ENCODE data around the gene ZNF831.

The ZNF831 gene

DNA sequence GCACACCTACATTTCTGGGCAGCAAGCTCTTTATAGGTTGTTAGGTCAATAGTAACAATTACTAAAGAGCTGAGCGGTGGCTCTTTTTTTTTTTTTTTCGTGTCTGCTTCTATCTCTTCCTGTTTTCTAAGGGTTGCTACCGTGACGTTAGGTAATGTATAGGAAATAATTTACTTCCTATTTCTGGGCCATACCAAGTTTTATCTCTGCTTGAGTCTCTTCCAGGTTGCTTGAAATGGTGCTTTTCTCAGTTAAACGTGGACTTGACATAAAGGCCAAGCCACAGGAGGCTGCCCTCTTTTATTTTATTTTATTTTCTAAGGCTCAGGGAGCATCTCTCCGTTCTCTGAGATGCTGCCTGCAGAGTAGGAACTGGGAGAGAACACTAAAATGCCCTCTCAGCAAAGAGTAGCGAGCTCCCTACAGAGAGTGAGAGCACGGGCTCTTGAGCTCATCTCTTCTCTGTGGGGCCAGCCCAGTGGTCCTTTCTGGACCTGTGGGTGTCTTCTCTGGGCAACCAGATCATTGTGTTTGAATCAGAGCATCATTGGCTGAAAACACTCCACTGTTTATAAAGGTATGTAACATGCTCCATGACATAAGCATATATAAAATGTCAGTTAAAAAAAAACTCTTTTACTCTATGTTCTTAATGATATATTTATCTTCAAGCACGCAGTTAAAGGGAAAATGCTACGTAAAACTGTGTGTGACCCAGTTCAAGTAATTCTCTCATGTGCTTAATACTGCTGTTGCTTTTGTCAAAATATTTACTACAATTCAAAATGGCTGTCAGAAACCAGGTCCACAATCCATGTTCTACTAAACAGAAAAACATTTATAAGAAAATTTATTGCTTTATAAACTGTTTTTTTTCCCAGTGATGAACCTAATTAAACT is at the start of gene ZNF831:
ZNF831 (plus strand) TSS at position 191 of the 900 bp plus-strand sequence. CDS start 27,199 bp downstream, outside the sequence.
- DNase-seq = no peak

DNA sequence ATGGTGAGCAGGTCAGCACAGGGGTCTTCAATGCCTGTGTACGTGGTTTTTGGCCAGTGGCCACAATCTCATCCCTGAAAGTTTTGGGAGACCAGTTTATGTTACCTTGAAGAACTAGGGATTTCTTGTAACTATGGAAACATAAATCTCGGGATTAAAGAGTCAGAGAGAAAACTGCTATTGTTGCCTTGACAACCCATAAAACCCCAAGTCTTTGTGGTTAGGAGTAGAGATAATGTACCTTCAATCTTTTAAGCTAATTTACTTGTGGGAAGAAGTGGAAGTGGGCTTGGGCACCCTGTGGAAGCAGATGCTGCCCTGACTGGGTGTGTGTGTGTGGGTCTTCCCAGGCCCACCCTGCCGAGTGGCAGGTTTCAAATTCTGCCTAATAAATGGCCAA is 46.1 kb upstream of the ZNF831 start:
- no peak for DNase-seq

DNA sequence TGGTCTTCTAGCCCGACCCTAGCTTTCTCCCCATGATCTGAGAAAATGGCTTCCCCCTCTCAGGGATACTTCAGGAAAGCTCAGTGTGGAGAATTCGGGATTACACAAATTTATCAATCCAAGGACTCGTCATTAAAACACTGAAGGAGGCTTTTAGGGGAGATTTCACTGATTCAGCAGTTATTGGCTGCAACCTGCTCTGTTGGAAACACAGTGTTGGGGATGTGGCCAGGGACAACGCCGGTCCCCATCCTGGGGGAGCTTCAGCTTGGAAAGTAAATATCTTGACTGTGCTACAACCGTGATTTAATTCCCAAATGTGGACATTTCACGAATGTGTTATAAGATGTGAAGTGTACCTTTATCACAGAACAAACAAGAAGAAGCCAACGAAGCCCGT is 44.8 kb upstream of the ZNF831 start:
- DNase-seq = no peak

DNA sequence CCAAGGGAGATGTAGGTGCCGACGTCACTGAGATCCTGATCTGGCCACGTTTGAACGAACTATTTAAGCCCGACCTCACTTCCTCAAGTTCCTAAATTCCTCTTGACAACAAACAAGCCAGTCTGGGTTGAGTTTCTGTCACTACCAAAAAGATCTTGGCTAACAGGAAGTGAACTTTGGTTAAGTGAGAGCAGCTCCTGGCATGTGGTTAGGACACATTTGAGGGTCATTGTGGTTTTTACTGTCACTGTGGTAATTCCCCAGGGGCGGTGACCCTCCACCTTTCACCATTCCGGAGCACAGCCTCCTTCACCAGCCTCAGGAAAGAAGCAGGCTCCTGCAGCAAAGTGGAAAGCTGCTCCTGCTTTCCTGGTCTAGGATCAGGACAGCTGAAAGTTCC is 43.1 kb upstream of the ZNF831 start:
- no peak for DNase-seq

DNA sequence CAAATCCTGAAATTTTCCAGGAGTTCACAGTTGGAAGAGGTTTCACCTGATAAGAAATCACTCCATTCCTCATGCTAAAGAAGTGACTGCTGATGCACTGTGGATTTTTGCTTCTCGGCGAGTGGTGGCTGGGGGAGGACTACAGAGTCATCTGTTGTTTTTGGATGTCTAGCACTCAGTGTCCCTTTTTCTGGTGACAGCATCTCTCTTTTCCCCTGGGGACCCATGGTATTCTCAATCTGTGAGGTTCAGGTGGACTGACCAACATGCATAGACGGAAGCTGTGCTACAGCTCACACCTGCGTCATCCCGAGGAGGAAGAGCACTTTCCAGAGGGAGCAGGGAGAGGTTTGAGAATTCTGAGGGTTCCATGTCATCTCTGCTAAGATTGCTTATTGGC is 42.7 kb upstream of the ZNF831 start:
- no peak for DNase-seq

DNA sequence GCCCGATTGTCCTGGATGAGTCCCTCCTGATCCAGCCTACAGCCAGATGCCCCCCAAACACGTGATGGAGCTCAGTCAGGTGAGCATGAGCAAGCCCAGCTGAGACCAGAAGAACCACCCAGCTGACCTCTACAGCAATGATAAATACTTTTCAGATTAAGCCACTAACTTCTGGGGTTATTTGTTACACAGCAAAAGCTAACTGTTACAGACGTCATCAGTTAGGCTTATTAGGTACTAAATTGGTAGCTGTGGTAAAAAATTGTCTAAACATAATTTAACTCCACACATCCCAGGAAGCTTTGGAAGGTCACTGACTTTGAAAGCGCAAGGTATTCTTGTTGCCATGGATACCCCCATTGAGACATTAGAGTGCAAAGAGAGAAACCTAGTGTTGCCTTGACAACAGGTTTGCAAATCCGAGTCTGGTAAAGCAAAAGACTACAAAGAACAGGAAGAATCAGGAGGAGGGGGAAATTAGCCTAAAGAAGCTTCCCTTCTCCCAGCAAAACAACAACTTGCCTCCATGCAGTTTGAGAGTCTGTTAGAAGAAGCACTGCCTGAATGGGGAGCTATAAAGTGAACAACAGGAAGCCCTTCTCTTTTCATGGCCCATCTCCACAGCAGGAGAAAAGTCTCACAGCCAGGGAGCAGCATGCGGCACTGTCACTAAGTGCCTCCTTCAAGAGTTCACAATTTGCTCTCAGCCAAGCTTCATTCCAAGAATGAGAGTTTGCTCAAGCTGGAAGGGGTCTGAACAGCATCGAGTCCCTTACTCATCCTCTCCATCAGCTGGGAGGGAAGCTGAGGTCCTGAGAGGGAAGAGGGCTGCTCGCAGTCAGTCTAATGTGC is 41.7 kb upstream of the ZNF831 start:
- DNase-seq = no peak

DNA sequence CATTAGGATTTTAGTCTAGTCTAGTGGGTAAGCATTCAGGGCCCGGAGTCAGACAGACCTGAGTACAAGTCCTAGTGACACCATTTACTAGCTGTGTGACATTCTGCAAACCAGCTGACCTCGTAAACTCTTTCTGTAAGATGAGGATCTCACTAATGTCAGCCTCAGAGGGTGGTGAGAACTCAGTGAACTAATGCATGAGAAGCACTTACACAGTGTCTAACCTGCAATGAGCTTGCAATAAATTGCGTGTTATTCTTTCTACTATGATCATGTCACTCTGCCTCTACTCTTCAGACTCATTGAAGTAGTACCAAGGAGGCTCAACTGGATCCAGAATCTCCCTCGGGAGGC is 41.1 kb upstream of the ZNF831 start:
- DNase-seq = no peak

DNA sequence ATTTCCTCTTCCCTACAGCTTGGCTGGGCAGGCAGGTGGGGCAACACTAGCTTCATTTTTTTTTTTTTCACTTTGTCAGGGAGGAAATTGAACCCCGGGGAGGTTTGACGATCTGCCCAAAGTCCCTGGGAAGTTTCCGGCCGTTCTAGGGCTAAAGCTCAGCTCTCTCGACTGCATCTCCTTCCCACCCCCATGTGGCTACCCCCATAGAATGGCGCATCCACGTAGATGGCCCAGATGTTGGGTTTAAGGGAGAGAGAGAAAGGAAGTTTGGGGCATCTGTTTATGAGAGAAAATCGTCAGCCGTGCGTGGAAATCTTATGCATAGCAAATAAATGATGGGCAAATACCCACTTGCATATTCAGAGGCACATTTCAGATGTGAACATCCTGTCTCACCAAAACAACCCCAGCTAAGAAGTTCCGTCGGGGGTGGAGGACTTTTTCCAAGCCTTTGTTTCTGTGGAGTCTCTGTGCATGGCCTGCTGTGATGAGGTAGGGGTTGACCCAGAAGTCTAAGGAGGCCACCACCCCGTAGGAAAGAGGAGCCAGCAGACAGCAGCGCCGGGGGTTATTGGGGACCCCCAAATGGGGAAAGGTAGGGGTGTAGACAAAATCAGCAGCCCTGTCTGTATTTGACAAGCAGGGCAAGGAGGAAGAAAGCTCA is 40.5 kb upstream of the ZNF831 start:
- DNase-seq = no peak

DNA sequence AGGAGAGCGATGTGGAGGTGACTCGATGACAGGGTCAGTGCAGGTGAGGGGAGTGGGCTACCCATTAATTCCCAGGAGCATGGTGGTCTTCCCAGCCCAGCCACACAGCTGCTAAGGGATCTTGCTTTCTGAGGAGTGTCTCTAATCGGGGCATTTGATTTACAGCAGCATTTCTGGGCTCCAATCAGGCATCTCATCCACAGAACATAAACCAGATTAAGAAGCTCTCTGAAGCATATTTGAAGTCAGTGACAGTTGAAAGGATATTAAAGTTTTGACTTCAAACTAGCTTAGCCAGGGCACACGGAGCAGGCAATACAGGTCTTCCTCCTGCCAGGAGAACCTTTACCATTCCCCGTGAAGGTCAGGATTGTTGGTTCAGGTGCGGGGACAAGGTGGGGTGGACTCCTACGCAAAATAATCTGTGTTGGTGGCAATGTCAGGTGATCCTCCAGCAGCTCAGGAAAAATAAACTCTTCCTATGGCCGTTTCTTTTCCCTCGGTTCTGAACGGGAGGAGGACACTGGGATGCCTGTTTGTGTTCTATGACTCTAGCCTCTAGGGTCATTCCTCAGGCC is 39.9 kb upstream of the ZNF831 start:
- DNase-seq = no peak

DNA sequence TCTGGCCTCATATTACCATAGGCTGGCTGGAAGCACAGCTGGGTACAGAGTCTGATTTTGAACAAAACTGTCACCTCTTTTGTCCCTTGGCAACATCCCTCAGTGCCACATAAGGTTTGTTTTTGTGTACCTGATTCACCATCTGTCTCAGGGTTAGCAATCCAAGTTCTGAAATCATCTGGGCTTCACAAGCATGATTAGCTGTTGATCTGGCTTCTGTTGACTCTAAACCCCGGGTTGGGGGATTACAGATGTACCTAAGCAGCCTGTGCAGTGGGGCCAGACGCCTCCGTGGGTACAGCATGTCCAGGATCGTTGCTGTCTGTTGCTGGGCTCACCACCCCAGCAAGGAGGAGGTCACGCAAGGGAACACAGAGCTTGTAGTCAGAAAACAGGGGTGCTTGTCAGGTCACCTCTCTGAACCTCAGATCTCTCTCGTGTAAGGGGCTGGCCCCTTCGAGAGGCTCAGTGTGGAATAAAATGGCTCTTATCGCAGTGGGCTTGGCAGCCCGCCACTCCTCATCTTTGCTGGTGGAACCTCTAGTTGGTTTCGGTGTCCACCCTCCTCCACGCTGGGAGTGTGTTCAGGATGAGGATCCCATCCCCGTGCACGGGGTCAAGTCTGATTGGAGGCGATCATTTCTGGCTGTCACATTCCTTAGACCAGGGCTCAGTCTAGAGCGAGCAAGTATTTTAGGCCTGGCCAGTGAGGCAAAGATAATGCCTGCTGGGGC is 39.2 kb upstream of the ZNF831 start:
- no peak for DNase-seq

DNA sequence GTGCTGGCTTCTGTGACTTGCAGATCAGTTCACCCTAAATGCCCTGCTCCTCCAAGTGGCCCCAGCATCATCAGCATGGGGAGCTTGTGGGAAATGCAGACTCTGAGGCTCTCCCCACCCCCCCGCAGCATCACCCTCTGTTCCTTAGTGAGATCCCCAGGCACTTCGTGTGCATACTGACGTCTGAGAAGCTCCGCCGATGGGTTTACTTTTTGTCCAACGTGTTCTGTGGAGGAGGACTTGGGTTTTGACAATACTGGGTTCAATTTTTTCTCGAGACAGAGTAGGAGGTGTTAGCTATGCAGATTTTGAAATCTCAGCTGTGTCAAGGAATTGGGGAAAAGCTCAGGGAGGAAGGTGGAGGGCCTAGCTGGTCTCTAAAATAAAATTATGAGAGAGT is 38.3 kb upstream of the ZNF831 start:
- no peak for DNase-seq

DNA sequence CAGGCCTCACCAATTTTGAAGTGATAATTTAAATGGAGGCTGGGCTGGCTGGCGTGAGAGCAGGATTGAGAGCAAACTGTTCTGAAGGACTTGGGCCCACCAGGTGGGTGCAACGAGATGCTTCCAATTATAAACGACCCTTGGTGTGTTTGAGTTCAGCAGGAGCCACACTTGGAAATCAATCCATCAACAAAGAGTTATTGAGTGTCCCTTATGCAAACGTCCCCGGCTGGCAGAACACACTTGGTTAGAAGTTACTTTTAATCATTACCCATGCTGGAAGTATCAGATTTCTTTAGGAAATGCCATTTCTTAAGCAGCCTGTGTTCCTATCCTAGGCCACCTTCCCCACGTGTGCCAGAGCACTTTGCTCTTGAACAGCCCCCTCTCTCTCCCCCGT is 37.8 kb upstream of the ZNF831 start:
- no peak for DNase-seq

DNA sequence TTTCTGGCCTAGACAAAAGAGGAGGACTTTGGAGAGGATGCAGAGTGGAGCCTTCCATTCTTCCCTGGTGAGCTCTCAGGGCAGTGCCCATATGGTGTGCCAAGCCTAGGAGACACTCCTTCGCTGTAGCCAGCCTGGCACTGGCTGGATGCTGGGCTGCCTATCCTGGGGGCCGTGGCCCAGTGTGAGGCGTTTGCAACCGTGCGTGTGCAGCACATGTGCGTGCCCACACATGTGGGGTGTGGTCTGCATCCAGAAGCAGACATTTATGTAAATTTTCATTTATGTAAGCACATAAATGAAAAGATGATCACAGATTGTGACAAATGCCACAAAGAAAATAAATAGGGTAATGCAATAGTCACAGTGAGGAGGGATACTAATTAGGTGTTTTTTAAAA is 35.8 kb upstream of the ZNF831 start:
- DNase-seq = no peak

DNA sequence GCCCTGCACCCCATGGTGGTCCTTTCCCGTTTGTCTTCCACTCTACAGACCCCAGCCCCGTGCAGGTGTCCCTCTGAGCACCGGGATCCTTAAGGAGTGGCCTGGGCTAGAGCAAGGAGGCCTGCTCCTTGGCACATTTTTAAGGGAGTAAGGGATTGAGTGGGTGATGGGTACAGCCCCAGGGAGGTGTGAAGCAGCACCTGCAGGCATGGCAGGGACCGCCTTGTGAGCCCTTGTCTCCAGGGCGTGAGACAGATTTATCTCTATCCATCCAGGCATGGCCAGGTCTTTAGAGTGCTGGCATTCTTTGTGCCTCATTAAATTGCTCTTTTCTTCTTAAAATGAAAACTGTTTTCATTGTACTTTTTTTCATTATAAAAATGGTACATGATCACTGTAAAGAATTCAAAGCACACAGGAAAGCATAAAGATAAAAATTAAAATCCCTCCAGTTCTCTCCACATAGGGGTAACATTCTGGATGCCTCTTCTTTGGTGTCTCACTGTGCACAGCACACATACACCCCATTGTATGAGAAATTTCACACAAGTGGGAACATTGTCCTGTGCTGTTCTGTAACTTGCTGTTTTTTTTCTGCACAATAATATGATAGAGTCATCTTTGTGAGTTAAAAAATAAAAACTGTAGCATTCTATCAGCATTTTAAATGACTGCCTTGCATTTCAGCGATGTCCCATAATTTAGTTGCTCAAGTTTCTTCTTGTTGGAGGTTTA is 31.9 kb upstream of the ZNF831 start:
- DNase-seq = no peak

DNA sequence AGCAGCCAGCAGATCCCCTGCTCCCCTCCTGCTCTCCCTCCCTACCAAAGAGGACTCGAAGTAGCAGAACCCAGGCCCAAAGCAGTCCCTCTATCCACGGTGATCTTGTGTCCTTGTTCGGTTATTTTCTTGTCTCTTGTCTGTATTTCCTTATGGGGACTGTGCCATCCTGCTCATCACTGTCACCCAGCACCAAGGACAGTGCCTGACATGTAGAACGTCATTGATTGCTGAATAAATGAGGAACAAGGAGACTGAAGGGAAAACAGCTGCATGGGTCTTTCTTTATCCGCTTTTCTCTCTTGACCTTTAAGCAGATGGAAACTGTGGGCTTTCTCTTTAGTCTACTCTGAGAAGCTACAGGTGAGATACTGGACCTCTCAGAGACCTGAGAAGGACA is 29.4 kb upstream of the ZNF831 start:
- DNase-seq = no peak

DNA sequence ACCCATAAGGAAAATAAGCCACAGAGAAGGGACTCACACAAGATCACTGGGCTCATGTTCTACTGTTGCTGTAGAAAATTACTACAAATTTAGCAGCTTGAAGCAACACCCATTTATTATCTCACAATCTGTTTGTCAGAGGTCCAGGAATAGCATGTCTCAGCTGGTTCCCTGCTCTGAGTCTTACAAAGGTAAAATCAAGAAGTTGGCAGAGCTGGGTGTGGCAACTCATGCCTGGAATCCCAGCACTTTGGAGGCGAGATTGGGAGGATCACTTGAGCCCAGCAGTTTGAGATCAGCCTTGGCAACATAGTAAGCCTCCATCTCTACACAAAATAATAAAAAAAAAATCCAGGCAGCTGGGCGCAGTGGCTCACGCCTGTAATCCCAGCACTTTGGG is 28.5 kb upstream of the ZNF831 start:
- no peak for DNase-seq

DNA sequence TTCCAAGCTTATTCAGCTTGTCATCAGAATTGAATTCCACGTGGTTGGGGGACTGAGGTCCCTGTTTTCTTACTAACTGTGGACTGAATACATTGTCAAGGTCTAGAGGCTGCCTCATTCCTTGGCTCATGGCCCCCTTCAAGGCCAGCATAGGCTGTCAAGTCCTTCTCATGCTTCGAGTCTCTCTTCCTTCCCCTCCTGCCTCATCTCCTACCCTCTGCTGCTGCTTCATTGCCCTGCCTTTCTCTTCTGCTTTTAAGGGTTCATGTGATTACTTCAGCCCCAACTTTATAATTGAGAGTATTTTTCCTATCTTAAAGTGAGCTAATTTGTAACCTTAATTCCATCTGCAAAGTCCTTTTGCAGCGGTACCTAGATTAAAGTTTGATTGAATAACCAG is 27.6 kb upstream of the ZNF831 start:
- no peak for DNase-seq

DNA sequence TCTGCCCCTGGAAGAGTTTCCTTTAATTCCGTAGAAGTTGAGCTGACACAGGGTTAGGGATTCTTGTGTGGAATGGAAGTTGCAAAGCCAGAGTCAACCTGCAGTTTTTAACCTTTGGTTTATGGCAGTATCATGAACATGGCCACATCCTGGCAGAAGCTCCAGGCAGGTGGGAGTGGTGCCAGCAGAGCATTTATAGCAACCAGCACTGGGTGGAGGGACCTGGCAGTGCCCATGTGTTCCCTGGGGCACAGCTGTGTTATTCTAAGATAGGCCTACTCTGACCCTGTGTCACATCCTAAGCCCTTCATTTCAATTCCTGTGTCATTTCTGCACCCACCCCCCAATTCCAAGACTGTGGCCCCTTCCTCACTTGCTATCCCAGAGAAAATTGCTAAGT is 26.1 kb upstream of the ZNF831 start:
- no peak for DNase-seq

DNA sequence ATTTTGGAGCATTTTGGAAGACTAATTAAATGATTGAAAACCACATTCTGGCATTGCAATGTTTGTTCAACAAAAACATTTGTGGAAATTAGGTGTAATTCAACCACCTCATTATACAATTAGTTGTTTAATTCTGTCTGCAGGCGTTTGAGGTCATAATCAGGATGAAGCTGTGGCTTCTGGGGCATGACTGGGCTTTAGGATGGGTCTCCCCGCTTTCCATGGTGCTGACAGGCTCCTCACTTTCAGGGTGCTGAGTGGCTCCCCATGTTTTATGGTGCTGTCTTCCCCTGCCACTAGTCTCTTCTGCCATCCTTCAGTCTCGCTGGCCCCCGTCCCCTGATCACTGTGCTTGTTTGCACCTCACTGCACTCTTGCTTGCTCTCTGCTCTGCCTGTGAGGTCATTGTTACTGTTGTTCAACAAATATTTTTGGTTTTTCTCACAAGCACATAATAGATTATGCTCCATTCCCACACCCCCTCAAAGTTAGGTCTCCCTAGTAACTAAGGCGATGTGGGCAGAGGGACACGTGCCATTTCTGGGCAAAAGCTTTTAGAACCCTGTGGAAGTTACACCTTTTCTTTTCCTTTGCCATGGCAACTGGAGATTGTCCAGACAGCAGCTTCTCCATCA is 25.4 kb upstream of the ZNF831 start:
- DNase-seq = no peak

DNA sequence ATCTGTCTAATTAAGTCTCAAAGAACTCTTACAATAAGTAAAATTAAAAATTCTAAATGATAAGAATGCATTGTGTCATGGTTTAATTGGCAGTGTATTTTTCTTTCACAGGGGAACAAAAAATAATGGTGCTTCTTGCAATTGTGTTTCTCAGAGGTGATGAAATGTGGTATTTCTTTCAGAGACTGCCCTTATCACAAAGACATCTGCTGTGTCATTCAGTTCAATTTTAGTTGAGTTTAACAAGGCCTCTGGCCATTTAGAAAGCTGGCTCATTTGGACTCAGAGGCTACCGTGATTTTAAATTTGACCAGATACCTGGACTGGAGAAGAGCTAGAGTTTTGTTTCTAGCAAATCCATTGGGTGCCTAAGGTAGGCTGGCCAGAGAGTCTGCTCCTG is 23.6 kb upstream of the ZNF831 start:
- no peak for DNase-seq

Data from cortex of kidney (tissue), 1 donor.